HCT116 (cell line): ENCODE data around the gene MGP. TPM values are rescaled to one million over a fixed set of nuclear protein-coding genes. Genes with fewer than 3 reads are reported as not detected.

Experiments used
- ATAC-seq: fragments of 200-7000 bp; cut with Tn5 transposase; 2 replicates; pipeline ENCODE4 v1.9.1; 2020; ENCODE audit warnings: mild to moderate bottlenecking, moderate library complexity
- BruUV-seq: library from RNA; stranded (reverse); fragments of 400-500 nt; replicated peaks from 2 replicates; lab custom pipeline; 2021; lab: Mats Ljungman, UMichigan
- CTCF ChIA-PET: fragments of 300-600 bp; sonication (Branson Sonifier 250); formaldehyde crosslinking; loops from one replicate; lab custom pipeline; 2021; ENCODE audit warnings: antibody characterized with exemption; lab: Charles Lee
- POLR2A ChIA-PET: fragments of 300-600, 350-600 bp; sonication (Branson Sonifier 250); formaldehyde crosslinking; loops from one replicate; lab custom pipeline; 2021; ENCODE audit warnings: antibody characterized with exemption; lab: Charles Lee
- RAD21 ChIA-PET, 2 experiments: fragments of 300-600 bp; sonication (Branson Sonifier 250); formaldehyde crosslinking; loops; one replicate each; lab custom pipeline; 2023; ENCODE audit warnings: low total read pairs in 2 of 2; ENCODE audit not compliant: uncharacterized antibody in 2 of 2, unreplicated experiment in 2 of 2, low non-redundant PET in 1 of 2; lab: Charles Lee
- DNase-seq: peaks from one replicate; pipeline ENCODE4 v3.0.0-alpha.2; 2010; ENCODE audit warnings: low read depth, low spot score
- H2AFZ ChIP-seq: fragments of 200-600 bp; shearing (Covaris generic), sonication (generic); 2 replicates; pipeline ENCODE4 v1.6.1; 2017; ENCODE audit warnings: low read depth, mixed run types, mixed read lengths, antibody characterized with exemption, low read length; ENCODE audit not compliant: poor library complexity, severe bottlenecking
- H3K27ac ChIP-seq: 2 replicates; pipeline ENCODE4 v1.5.1; 2012; ENCODE audit warnings: low read depth, low read length
- H3K27me3 ChIP-seq: fragments of 200-600 bp; sonication (generic); 2 replicates; pipeline ENCODE4 v1.6.1; 2016; ENCODE audit warnings: mixed run types, low read length, mixed read lengths; ENCODE audit not compliant: insufficient read depth
- H3K36me3 ChIP-seq, 2 experiments: fragments of 200-500 bp in 1 of 2; fragments of 200-600 bp in 1 of 2; sonication (Bioruptor generic) in 1 of 2; sonication (generic) in 1 of 2; 2 replicates each; pipeline versions ENCODE4 v1.5.1 to v1.6.1; 2014 to 2016; ENCODE audit warnings: low read length in 2 of 2, inconsistent platforms in 1 of 2, mixed read lengths in 1 of 2, mixed run types in 1 of 2; ENCODE audit not compliant: insufficient read depth in 2 of 2, control insufficient read depth in 1 of 2
- H3K4me1 ChIP-seq, 2 experiments: fragments of 200-600 bp in 1 of 2; sonication (generic) in 1 of 2; 2 replicates each; pipeline versions ENCODE4 v1.5.1 to v1.6.1; 2012 to 2017; ENCODE audit warnings: low read length in 2 of 2, inconsistent platforms in 1 of 2, mild to moderate bottlenecking in 1 of 2, mixed read lengths in 1 of 2, mixed run types in 1 of 2, moderate library complexity in 1 of 2; ENCODE audit not compliant: insufficient read depth in 2 of 2, control insufficient read depth in 1 of 2
- H3K4me2 ChIP-seq: fragments of 200-600 bp; sonication (generic); 2 replicates; pipeline ENCODE4 v1.6.1; 2017; ENCODE audit warnings: mixed run types, low read length, mixed read lengths
- H3K4me3 ChIP-seq, 2 experiments: fragments of 200-600 bp in 1 of 2; sonication (generic) in 1 of 2; replicated peaks in 1 of 2; 2 replicates each; pipeline ENCODE4 v1.5.1; 2011 to 2016; ENCODE audit warnings: low read length in 2 of 2, control low read depth in 1 of 2, low read depth in 1 of 2, mild to moderate bottlenecking in 1 of 2, mixed read lengths in 1 of 2, mixed run types in 1 of 2
- H3K79me2 ChIP-seq: fragments of 200-600 bp; sonication (generic); 2 replicates; pipeline ENCODE4 v1.6.1; 2017; ENCODE audit warnings: mild to moderate bottlenecking, mixed run types, low read length, moderate library complexity, mixed read lengths; ENCODE audit not compliant: insufficient read depth
- H3K9ac ChIP-seq: fragments of 200-600 bp; sonication (generic); 2 replicates; pipeline ENCODE4 v1.6.1; 2016; ENCODE audit warnings: low read length, mixed read lengths
- H3K9me2 ChIP-seq: fragments of 200-600 bp; sonication (generic), shearing (Covaris generic); 2 replicates; pipeline ENCODE4 v1.6.1; 2017; ENCODE audit warnings: mixed run types, mild to moderate bottlenecking, moderate library complexity; ENCODE audit not compliant: insufficient read depth
- H3K9me3 ChIP-seq, 2 experiments: fragments of 200-500 bp in 1 of 2; fragments of 200-600 bp in 1 of 2; sonication (Bioruptor generic) in 1 of 2; sonication (generic) in 1 of 2; 2 replicates each; pipeline ENCODE4 v1.6.1; 2014 to 2017; ENCODE audit warnings: low read length in 2 of 2, mixed read lengths in 2 of 2, inconsistent platforms in 1 of 2, low read depth in 1 of 2, mild to moderate bottlenecking in 1 of 2, mixed run types in 1 of 2, moderate library complexity in 1 of 2; ENCODE audit not compliant: control insufficient read depth in 1 of 2, insufficient read depth in 1 of 2
- H4K20me1 ChIP-seq: fragments of 200-600 bp; sonication (generic), shearing (Covaris generic); 2 replicates; pipeline ENCODE4 v1.6.1; 2017; ENCODE audit warnings: mixed run types, mild to moderate bottlenecking, moderate library complexity; ENCODE audit not compliant: insufficient read depth
- EGR1 ChIP-seq: IDR thresholded peaks from 2 replicates; pipeline ENCODE4 v1.6.1; 2012; ENCODE audit warnings: low read depth
- EZH2phosphoT487 ChIP-seq: fragments of 200-600 bp; IDR thresholded peaks from 2 replicates; pipeline ENCODE4 v1.6.1; 2018; ENCODE audit warnings: antibody characterized with exemption, borderline replicate concordance
- FOSL1 ChIP-seq: IDR thresholded peaks from 2 replicates; pipeline ENCODE4 v1.6.1; 2012; ENCODE audit warnings: low read depth
- YY1 ChIP-seq: IDR thresholded peaks from 2 replicates; pipeline ENCODE4 v1.6.1; 2011; ENCODE audit warnings: low read length, low read depth, moderate library complexity, mild to moderate bottlenecking; ENCODE audit not compliant: insufficient replicate concordance; ENCODE audit errors: extremely low read depth
- ZFX ChIP-seq: fragments of 450-650 bp; IDR thresholded peaks from 2 replicates; pipeline ENCODE4 v1.6.1; 2017
- intact Hi-C: fragments of 100-400 bp; cut with micrococcal nuclease; formaldehyde crosslinking; loops from 2 replicates; pipeline ENCODE4 v1.10.0; 2022
- total RNA-seq: library from RNA; stranded (reverse); gene quantifications from one replicate; pipeline ENCODE4 v1.2.1, GENCODE V29; 2021; ENCODE audit not compliant: unreplicated experiment
- TF ChIP-seq, protein P1 (sequence below): IDR thresholded peaks from 2 replicates; pipeline ENCODE4 v1.6.1; 2012; ENCODE audit warnings: low read depth
- TF ChIP-seq, protein P2 (sequence below): IDR thresholded peaks from 2 replicates; pipeline ENCODE4 v1.6.1; 2012

The MGP gene
- total RNA-seq, 1 experiment from 2014 or later = 1.3 TPM

DNA sequence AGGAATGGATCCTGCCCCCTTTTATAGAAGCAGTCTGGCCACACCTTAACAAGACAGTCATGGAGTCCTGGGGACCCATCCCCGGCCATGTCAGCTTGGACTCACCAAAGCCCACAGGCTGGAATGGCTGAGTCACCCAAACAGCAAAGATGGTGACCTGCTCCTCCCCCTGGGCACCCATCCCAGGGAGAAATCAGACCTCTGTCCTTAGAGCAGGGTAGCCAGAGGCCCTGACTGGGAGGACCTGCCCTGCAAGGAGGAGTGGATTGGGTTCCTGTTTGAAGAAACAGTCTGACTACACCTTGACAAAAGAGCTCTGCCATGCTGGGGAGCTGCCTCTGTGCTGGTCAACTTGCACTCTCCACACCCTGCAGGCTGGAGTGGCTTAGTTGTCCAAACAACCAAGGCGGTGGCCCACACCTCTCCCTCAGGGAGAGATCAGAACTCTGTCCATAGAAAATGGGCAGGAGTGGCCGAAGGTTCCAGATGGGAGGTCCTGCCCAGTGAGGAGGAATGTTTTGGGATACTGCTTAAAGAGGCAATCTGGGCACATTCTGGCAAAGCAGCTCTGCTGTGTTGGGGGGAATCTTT is 16.6 kb downstream of the MGP start:
- no peak overlapping the region for H3K27ac ChIP-seq
- no peaks in the 10 kb centered on the region for H3K9me3 ChIP-seq
- H3K36me3 ChIP-seq = no peaks in the 10 kb centered on the region
- H2AFZ ChIP-seq = no peak overlapping the region
- H3K4me1 ChIP-seq = peaks cover 0 to 10% of the 10 kb centered on the region in 2 experiments; a peak in 2 of 4 replicates
- TF ChIP-seq, protein P1, sequence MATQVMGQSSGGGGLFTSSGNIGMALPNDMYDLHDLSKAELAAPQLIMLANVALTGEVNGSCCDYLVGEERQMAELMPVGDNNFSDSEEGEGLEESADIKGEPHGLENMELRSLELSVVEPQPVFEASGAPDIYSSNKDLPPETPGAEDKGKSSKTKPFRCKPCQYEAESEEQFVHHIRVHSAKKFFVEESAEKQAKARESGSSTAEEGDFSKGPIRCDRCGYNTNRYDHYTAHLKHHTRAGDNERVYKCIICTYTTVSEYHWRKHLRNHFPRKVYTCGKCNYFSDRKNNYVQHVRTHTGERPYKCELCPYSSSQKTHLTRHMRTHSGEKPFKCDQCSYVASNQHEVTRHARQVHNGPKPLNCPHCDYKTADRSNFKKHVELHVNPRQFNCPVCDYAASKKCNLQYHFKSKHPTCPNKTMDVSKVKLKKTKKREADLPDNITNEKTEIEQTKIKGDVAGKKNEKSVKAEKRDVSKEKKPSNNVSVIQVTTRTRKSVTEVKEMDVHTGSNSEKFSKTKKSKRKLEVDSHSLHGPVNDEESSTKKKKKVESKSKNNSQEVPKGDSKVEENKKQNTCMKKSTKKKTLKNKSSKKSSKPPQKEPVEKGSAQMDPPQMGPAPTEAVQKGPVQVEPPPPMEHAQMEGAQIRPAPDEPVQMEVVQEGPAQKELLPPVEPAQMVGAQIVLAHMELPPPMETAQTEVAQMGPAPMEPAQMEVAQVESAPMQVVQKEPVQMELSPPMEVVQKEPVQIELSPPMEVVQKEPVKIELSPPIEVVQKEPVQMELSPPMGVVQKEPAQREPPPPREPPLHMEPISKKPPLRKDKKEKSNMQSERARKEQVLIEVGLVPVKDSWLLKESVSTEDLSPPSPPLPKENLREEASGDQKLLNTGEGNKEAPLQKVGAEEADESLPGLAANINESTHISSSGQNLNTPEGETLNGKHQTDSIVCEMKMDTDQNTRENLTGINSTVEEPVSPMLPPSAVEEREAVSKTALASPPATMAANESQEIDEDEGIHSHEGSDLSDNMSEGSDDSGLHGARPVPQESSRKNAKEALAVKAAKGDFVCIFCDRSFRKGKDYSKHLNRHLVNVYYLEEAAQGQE = no peak
- TF ChIP-seq, protein P2, sequence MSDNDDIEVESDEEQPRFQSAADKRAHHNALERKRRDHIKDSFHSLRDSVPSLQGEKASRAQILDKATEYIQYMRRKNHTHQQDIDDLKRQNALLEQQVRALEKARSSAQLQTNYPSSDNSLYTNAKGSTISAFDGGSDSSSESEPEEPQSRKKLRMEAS = no peak
- TF ChIP-seq ZFX (no peak), YY1 (no peak), FOSL1 (no peak), EZH2phosphoT487 (no peak), EGR1 (no peak)
- intact Hi-C loops = no loop called here
- POLR2A ChIA-PET = interaction anchor here (0.6 kb wide), 1 partner anchor 111 kb away, joined by 4 read pairs; no protein-coding TSS in a partner anchor
- H3K4me3 ChIP-seq = no peak overlapping the region
- ATAC-seq (peak; percentile 22; the same call in 1 of the 2 replicates), DNase-seq (no peak)
- no TSS peak for BruUV-seq
- H3K9me2 ChIP-seq = no peaks in the 10 kb centered on the region
- H3K79me2 ChIP-seq = no peaks in the 10 kb centered on the region
- no peaks in the 10 kb centered on the region for H4K20me1 ChIP-seq
- CTCF ChIA-PET = no interaction called here
- H3K4me2 ChIP-seq = no peak overlapping the region
- RAD21 ChIA-PET = no interaction called here
- no peak overlapping the region for H3K9ac ChIP-seq
- no peaks in the 10 kb centered on the region for H3K27me3 ChIP-seq
